HepG2 (cell line): Measurements from ENCODE around the gene ACBD7. TPM values are rescaled to one million over a fixed set of nuclear protein-coding genes. Genes with fewer than 3 reads are reported as not detected.

Experiments
- ATAC-seq: fragments of 200-7000 bp; cut with Tn5 transposase; 3 replicates; pipeline ENCODE4 v1.9.1; 2020; ENCODE audit warnings: mild to moderate bottlenecking, moderate library complexity
- BruUV-seq: library from RNA; stranded (reverse); fragments of 400-500 nt; replicated peaks from 2 replicates; lab custom pipeline; 2021; lab: Mats Ljungman, UMichigan
- CTCF ChIA-PET: fragments of 300-600 bp; formaldehyde crosslinking; extraction: SDS; loops from one replicate; lab custom pipeline; 2021; ENCODE audit warnings: low total read pairs, inconsistent platforms, low intra/inter-chr PET ratio; lab: Yijun Ruan, JAX
- POLR2A ChIA-PET: fragments of 350-600 bp; sonication (Branson Sonifier 250); formaldehyde crosslinking; loops from one replicate; lab custom pipeline; 2020; ENCODE audit warnings: antibody characterized with exemption, inconsistent platforms; lab: Yijun Ruan, JAX
- DNase-seq: peaks from one replicate; pipeline ENCODE4 v3.0.0-alpha.2; 2015; ENCODE audit warnings: low spot score
- FAIRE-seq: peaks from 3 replicates; lab custom pipeline; 2011; peaks lifted over from hg19 to GRCh38; lab: Jason Lieb, UNC
- H2AFZ ChIP-seq: one replicate; pipeline ENCODE4 v1.6.1; 2011; ENCODE audit warnings: low read length, inconsistent platforms
- H3K27ac ChIP-seq: fragments of 300-600 bp; 3 replicates; pipeline ENCODE4 v1.8.0; 2011; ENCODE audit warnings: mixed run types, mild to moderate bottlenecking, mixed read lengths, low read length, inconsistent platforms; ENCODE audit not compliant: insufficient read depth; ENCODE audit errors: extremely low read length
- H3K27me3 ChIP-seq, 2 experiments: fragments of 200-600 bp in 1 of 2; 2 replicates in 1 of 2; 3 replicates in 1 of 2; pipeline versions ENCODE4 v1.6.0 to v1.8.0; 2011; ENCODE audit warnings: low read length in 2 of 2, mild to moderate bottlenecking in 2 of 2, moderate library complexity in 2 of 2, inconsistent platforms in 1 of 2; ENCODE audit not compliant: insufficient read depth in 2 of 2, control insufficient read depth in 1 of 2
- H3K36me3 ChIP-seq, 2 experiments: fragments of 200-600 bp in 1 of 2; replicated peaks in 1 of 2; 2 replicates in 1 of 2; 3 replicates in 1 of 2; pipeline versions ENCODE4 v1.5.1 to v1.8.0; 2011; ENCODE audit warnings: low read length in 2 of 2, inconsistent platforms in 1 of 2; ENCODE audit not compliant: insufficient read depth in 2 of 2, control insufficient read depth in 1 of 2
- H3K4me1 ChIP-seq: 2 replicates; pipeline ENCODE4 v1.5.1; 2012; ENCODE audit warnings: low read length, inconsistent platforms; ENCODE audit not compliant: insufficient read depth
- H3K4me2 ChIP-seq: 2 replicates; pipeline ENCODE4 v1.6.0; 2011; ENCODE audit warnings: low read depth, low read length, inconsistent platforms
- H3K4me3 ChIP-seq, 3 experiments: fragments of 200-600 bp in 1 of 3; sonication (generic), shearing (Covaris generic) in 1 of 3; replicated peaks in 1 of 3; 2 replicates each; pipeline ENCODE4 v1.5.1; 2011 to 2016; ENCODE audit warnings: low read length in 3 of 3, inconsistent platforms in 2 of 3, low read depth in 2 of 3, mild to moderate bottlenecking in 2 of 3, control low read depth in 1 of 3, mixed read lengths in 1 of 3; ENCODE audit not compliant: insufficient read depth in 1 of 3
- H3K79me2 ChIP-seq: one replicate; pipeline ENCODE4 v1.6.1; 2011; ENCODE audit warnings: low read length, inconsistent platforms; ENCODE audit not compliant: insufficient read depth
- H3K9ac ChIP-seq: 2 replicates; pipeline ENCODE4 v1.6.0; 2011; ENCODE audit warnings: mild to moderate bottlenecking, low read depth, low read length, inconsistent platforms; ENCODE audit not compliant: insufficient read depth
- H3K9me3 ChIP-seq: 2 replicates; pipeline ENCODE4 v1.5.1; 2012; ENCODE audit warnings: mild to moderate bottlenecking, low read length
- H4K20me1 ChIP-seq: 2 replicates; pipeline ENCODE4 v1.6.0; 2011; ENCODE audit warnings: inconsistent platforms, mild to moderate bottlenecking, low read length, moderate library complexity; ENCODE audit not compliant: insufficient read depth
- ATF1 ChIP-seq: IDR thresholded peaks from 2 replicates; pipeline ENCODE4 v1.6.1; 2016; ENCODE audit warnings: mild to moderate bottlenecking, control low read depth
- HDAC1 ChIP-seq: sonication (generic); formaldehyde crosslinking; IDR thresholded peaks from 2 replicates; pipeline ENCODE4 v1.5.1; 2020; ENCODE audit warnings: mild to moderate bottlenecking, missing genetic modification reagents
- KDM5B ChIP-seq: sonication (generic); formaldehyde crosslinking; IDR thresholded peaks from 2 replicates; pipeline ENCODE4 v1.4.0; 2020; ENCODE audit warnings: missing genetic modification reagents, mild to moderate bottlenecking, borderline replicate concordance
- KLF11 ChIP-seq: IDR thresholded peaks from 2 replicates; pipeline ENCODE4 v1.6.1; 2016; ENCODE audit warnings: missing compliant biosample characterization
- MAFG ChIP-seq: sonication (generic); formaldehyde crosslinking; IDR thresholded peaks from 2 replicates; pipeline ENCODE4 v1.5.1; 2020; ENCODE audit warnings: mild to moderate bottlenecking, missing genetic modification reagents
- NCOA1 ChIP-seq: sonication (generic); formaldehyde crosslinking; IDR thresholded peaks from 2 replicates; pipeline ENCODE4 v1.9.0; 2021; ENCODE audit warnings: missing genetic modification reagents
- RFX1 ChIP-seq: fragments of 450-650 bp; IDR thresholded peaks from 2 replicates; pipeline ENCODE4 v1.6.1; 2017
- TCF7L2 ChIP-seq: IDR thresholded peaks from 2 replicates; pipeline ENCODE4 v1.6.1; 2011; ENCODE audit warnings: mild to moderate bottlenecking, low read depth, low read length, moderate library complexity
- ZNF792 ChIP-seq: IDR thresholded peaks from 2 replicates; pipeline ENCODE4 v1.6.1; 2016
- ZSCAN25 ChIP-seq: sonication (generic); formaldehyde crosslinking; IDR thresholded peaks from 2 replicates; pipeline ENCODE4 v1.8.0; 2022; ENCODE audit warnings: mild to moderate bottlenecking, missing genetic modification reagents
- ZZZ3 ChIP-seq: sonication (generic); formaldehyde crosslinking; IDR thresholded peaks from 2 replicates; pipeline ENCODE4 v1.4.0; 2020; ENCODE audit warnings: missing genetic modification reagents, mild to moderate bottlenecking, borderline replicate concordance
- WGBS: methylation state at CpG from one replicate; pipeline ENCODE4 v1.1.6; 2017; ENCODE audit warnings: low lambda C conversion rate; 5-methylcytosine and 5-hydroxymethylcytosine counted together
- in situ Hi-C: cut with HindIII; loops from 2 replicates; pipeline ENCODE4 v1.10.0; 2017; ENCODE audit warnings: low pct_unique_long_range_greater_than_20kb; ENCODE audit not compliant: extremely low pct_ligation_motif_present
- intact Hi-C: fragments of 100-400 bp; cut with micrococcal nuclease; formaldehyde crosslinking; loops from one replicate; pipeline ENCODE4 v1.10.0; 2022; ENCODE audit not compliant: unreplicated experiment
- polyA plus RNA-seq, 8 experiments: library from polyadenylated mRNA; depleted of rRNA in 3 of 8; stranded (reverse) in 7 of 8; unstranded in 1 of 8; fragments of >200 nt; fragmentation: Illumina TruSeq in 4 of 8; extraction: Trizol in 4 of 8; gene quantifications; 2 replicates each; pipeline versions ENCODE4 v1.2.1 to v1.2.3, GENCODE V29; 2011 to 2016; ENCODE audit warnings: low read depth in 4 of 8, missing spikeins in 1 of 8, mixed read lengths in 1 of 8; ENCODE audit not compliant: insufficient read depth in 1 of 8
- total RNA-seq, 5 experiments: library from RNA; depleted of rRNA; stranded (reverse); fragments of >200 nt; fragmentation: Illumina TruSeq; extraction: Trizol; gene quantifications; 2 replicates each; pipeline ENCODE4 v1.2.3, GENCODE V29; 2016; ENCODE audit warnings: low read depth in 1 of 5
- TF ChIP-seq, protein P1 (sequence below): sonication (generic); formaldehyde crosslinking; conservative IDR thresholded peaks from 2 replicates; pipeline ENCODE4 v1.4.0; 2020; ENCODE audit warnings: mild to moderate bottlenecking, missing genetic modification reagents, moderate library complexity
- TF ChIP-seq, protein P2 (sequence below): sonication (generic); formaldehyde crosslinking; IDR thresholded peaks from 2 replicates; pipeline ENCODE4 v1.9.0; 2022; ENCODE audit warnings: missing genetic modification reagents, mild to moderate bottlenecking, borderline replicate concordance
- TF ChIP-seq, protein P3 (sequence below): sonication (generic); formaldehyde crosslinking; IDR thresholded peaks from 2 replicates; pipeline ENCODE4; 2020; ENCODE audit warnings: missing genetic modification reagents, mild to moderate bottlenecking, borderline replicate concordance
- TF ChIP-seq, protein P4 (sequence below): sonication (generic); formaldehyde crosslinking; IDR thresholded peaks from 2 replicates; pipeline ENCODE4 v1.4.0; 2020; ENCODE audit warnings: missing genetic modification reagents

The ACBD7 gene
- total and polyA plus RNA-seq, 2 of the 13 experiments (the other 11 are each of a cell fraction or from before 2014, with no cell fraction given): 1.4 to 2.6 TPM

DNA sequence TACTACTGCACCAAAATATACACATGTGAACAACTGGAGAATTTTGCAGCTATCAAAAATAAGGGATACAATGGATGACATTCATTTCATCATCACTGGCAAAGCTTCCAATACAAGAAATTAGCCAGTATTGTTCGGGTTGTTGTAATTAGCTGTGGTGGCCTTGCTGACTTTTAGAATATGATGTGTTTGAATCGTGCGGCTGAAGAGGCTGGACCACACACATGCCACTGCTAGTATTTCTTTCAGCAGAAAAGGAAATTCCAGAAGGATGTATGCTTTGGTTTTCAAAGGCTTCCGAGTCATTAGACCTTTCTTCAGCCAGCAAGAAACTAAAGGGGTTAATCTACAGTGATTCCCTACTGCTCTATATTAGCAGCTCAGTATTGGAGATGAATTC lies 25.2 kb upstream of the ACBD7 start:
- Histone ChIP-seq H3K4me2 (no peak overlapping the region), H3K4me1 (peaks cover 9% of the 10 kb centered on the region), H3K9me3 (no peaks in the 10 kb centered on the region), H3K9ac (no peak overlapping the region), H3K79me2 (no peaks in the 10 kb centered on the region), H3K27me3 (no peaks in the 10 kb centered on the region), H3K4me3 (no peak overlapping the region), H3K36me3 (peaks cover 7 to 29% of the 10 kb centered on the region in 2 experiments; a peak in 4 of 5 replicates), H3K27ac (no peak overlapping the region), H4K20me1 (no peaks in the 10 kb centered on the region), H2AFZ (no peak overlapping the region)
- FAIRE-seq (no peak), ATAC-seq (no peak), DNase-seq (no peak)
- BruUV-seq: no TSS peak
- ChIA-PET POLR2A (interaction anchor here (0.9 kb wide), 1 partner anchor 16 kb away, joined by 3 read pairs; the partner anchor contains the start of gene RPP38), CTCF (no interaction called here)
- in situ Hi-C loops (no loop called here), intact Hi-C loops (no loop called here)
- 96% methylated on average over 4 of the region's 4 CpGs for WGBS
- TF ChIP-seq MAFG (CRISPR knock-in tag) (no peak), KDM5B (CRISPR knock-in tag) (no peak), ZZZ3 (CRISPR knock-in tag) (no peak), ZSCAN25 (CRISPR knock-in tag) (no peak), HDAC1 (CRISPR knock-in tag) (no peak), TCF7L2 (no peak), ATF1 (no peak), RFX1 (no peak), KLF11 (CRISPR knock-in tag) (no peak), ZNF792 (no peak), NCOA1 (CRISPR knock-in tag) (no peak)
- TF ChIP-seq, protein P1, sequence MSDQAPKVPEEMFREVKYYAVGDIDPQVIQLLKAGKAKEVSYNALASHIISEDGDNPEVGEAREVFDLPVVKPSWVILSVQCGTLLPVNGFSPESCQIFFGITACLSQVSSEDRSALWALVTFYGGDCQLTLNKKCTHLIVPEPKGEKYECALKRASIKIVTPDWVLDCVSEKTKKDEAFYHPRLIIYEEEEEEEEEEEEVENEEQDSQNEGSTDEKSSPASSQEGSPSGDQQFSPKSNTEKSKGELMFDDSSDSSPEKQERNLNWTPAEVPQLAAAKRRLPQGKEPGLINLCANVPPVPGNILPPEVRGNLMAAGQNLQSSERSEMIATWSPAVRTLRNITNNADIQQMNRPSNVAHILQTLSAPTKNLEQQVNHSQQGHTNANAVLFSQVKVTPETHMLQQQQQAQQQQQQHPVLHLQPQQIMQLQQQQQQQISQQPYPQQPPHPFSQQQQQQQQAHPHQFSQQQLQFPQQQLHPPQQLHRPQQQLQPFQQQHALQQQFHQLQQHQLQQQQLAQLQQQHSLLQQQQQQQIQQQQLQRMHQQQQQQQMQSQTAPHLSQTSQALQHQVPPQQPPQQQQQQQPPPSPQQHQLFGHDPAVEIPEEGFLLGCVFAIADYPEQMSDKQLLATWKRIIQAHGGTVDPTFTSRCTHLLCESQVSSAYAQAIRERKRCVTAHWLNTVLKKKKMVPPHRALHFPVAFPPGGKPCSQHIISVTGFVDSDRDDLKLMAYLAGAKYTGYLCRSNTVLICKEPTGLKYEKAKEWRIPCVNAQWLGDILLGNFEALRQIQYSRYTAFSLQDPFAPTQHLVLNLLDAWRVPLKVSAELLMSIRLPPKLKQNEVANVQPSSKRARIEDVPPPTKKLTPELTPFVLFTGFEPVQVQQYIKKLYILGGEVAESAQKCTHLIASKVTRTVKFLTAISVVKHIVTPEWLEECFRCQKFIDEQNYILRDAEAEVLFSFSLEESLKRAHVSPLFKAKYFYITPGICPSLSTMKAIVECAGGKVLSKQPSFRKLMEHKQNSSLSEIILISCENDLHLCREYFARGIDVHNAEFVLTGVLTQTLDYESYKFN (CRISPR knock-in tag): no peak
- TF ChIP-seq, protein P2, sequence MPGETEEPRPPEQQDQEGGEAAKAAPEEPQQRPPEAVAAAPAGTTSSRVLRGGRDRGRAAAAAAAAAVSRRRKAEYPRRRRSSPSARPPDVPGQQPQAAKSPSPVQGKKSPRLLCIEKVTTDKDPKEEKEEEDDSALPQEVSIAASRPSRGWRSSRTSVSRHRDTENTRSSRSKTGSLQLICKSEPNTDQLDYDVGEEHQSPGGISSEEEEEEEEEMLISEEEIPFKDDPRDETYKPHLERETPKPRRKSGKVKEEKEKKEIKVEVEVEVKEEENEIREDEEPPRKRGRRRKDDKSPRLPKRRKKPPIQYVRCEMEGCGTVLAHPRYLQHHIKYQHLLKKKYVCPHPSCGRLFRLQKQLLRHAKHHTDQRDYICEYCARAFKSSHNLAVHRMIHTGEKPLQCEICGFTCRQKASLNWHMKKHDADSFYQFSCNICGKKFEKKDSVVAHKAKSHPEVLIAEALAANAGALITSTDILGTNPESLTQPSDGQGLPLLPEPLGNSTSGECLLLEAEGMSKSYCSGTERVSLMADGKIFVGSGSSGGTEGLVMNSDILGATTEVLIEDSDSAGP (CRISPR knock-in tag): no peak
- TF ChIP-seq, protein P3, sequence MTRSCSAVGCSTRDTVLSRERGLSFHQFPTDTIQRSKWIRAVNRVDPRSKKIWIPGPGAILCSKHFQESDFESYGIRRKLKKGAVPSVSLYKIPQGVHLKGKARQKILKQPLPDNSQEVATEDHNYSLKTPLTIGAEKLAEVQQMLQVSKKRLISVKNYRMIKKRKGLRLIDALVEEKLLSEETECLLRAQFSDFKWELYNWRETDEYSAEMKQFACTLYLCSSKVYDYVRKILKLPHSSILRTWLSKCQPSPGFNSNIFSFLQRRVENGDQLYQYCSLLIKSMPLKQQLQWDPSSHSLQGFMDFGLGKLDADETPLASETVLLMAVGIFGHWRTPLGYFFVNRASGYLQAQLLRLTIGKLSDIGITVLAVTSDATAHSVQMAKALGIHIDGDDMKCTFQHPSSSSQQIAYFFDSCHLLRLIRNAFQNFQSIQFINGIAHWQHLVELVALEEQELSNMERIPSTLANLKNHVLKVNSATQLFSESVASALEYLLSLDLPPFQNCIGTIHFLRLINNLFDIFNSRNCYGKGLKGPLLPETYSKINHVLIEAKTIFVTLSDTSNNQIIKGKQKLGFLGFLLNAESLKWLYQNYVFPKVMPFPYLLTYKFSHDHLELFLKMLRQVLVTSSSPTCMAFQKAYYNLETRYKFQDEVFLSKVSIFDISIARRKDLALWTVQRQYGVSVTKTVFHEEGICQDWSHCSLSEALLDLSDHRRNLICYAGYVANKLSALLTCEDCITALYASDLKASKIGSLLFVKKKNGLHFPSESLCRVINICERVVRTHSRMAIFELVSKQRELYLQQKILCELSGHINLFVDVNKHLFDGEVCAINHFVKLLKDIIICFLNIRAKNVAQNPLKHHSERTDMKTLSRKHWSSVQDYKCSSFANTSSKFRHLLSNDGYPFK (CRISPR knock-in tag): no peak
- TF ChIP-seq, protein P4, sequence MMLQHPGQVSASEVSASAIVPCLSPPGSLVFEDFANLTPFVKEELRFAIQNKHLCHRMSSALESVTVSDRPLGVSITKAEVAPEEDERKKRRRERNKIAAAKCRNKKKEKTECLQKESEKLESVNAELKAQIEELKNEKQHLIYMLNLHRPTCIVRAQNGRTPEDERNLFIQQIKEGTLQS (CRISPR knock-in tag): no peak
